SK-N-SH (cell line): Measurements from ENCODE around the gene ZNF605.

Source experiments
- ELF1 ChIP-seq: IDR thresholded peaks from 2 replicates; pipeline ENCODE4 v1.4.0; 2012
- EP300 ChIP-seq, 2 experiments: IDR thresholded peaks; 2 replicates each; pipeline versions ENCODE4 v1.4.0 to v1.6.1; 2012; ENCODE audit warnings: borderline replicate concordance in 1 of 2, low read depth in 1 of 2, low read length in 1 of 2
- EZH2phosphoT487 ChIP-seq: fragments of 200-600 bp; sonication (generic); IDR thresholded peaks from 2 replicates; pipeline ENCODE4 v1.6.1; 2017; ENCODE audit warnings: low read depth, mixed run types, mild to moderate bottlenecking, antibody characterized with exemption, moderate library complexity, borderline replicate concordance
- FOXJ3 ChIP-seq: sonication (generic); formaldehyde crosslinking; IDR thresholded peaks from 2 replicates; pipeline ENCODE4 v1.5.1; 2020; ENCODE audit warnings: mild to moderate bottlenecking, missing genetic modification reagents
- PBX3 ChIP-seq: IDR thresholded peaks from 2 replicates; pipeline ENCODE4; 2012
- POLR2AphosphoS5 ChIP-seq: IDR thresholded peaks from 2 replicates; pipeline ENCODE4 v1.6.1; 2012; ENCODE audit warnings: low read depth, low read length
- RFX5 ChIP-seq: IDR thresholded peaks from 2 replicates; pipeline ENCODE4 v1.6.1; 2012; ENCODE audit warnings: mild to moderate bottlenecking, improper control_type of control experiment, low read length
- SMC3 ChIP-seq: IDR thresholded peaks from 2 replicates; pipeline ENCODE4 v1.6.1; 2012; ENCODE audit warnings: low read depth, low read length, improper control_type of control experiment
- TEAD4 ChIP-seq: IDR thresholded peaks from 2 replicates; pipeline ENCODE4 v1.4.0; 2012; ENCODE audit warnings: mild to moderate bottlenecking, borderline replicate concordance; ENCODE audit not compliant: insufficient read depth
- TF ChIP-seq, protein P1 (sequence below): fragments of 200-600 bp; sonication (generic); IDR thresholded peaks from 2 replicates; pipeline ENCODE4 v1.6.1; 2017; ENCODE audit warnings: antibody characterized with exemption, mild to moderate bottlenecking, moderate library complexity
- TF ChIP-seq, protein P2 (sequence below): IDR thresholded peaks from 2 replicates; pipeline ENCODE4 v1.6.1; 2012; ENCODE audit warnings: mild to moderate bottlenecking, low read depth, low read length, moderate library complexity

- no peak for TF ChIP-seq SMC3
- TF ChIP-seq, protein P1, sequence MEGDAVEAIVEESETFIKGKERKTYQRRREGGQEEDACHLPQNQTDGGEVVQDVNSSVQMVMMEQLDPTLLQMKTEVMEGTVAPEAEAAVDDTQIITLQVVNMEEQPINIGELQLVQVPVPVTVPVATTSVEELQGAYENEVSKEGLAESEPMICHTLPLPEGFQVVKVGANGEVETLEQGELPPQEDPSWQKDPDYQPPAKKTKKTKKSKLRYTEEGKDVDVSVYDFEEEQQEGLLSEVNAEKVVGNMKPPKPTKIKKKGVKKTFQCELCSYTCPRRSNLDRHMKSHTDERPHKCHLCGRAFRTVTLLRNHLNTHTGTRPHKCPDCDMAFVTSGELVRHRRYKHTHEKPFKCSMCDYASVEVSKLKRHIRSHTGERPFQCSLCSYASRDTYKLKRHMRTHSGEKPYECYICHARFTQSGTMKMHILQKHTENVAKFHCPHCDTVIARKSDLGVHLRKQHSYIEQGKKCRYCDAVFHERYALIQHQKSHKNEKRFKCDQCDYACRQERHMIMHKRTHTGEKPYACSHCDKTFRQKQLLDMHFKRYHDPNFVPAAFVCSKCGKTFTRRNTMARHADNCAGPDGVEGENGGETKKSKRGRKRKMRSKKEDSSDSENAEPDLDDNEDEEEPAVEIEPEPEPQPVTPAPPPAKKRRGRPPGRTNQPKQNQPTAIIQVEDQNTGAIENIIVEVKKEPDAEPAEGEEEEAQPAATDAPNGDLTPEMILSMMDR = no peak
- TF ChIP-seq RFX5 = no peak
- TF ChIP-seq TEAD4 = no peak
- no peak for TF ChIP-seq POLR2AphosphoS5
- TF ChIP-seq FOXJ3 = no peak
- TF ChIP-seq, protein P2, sequence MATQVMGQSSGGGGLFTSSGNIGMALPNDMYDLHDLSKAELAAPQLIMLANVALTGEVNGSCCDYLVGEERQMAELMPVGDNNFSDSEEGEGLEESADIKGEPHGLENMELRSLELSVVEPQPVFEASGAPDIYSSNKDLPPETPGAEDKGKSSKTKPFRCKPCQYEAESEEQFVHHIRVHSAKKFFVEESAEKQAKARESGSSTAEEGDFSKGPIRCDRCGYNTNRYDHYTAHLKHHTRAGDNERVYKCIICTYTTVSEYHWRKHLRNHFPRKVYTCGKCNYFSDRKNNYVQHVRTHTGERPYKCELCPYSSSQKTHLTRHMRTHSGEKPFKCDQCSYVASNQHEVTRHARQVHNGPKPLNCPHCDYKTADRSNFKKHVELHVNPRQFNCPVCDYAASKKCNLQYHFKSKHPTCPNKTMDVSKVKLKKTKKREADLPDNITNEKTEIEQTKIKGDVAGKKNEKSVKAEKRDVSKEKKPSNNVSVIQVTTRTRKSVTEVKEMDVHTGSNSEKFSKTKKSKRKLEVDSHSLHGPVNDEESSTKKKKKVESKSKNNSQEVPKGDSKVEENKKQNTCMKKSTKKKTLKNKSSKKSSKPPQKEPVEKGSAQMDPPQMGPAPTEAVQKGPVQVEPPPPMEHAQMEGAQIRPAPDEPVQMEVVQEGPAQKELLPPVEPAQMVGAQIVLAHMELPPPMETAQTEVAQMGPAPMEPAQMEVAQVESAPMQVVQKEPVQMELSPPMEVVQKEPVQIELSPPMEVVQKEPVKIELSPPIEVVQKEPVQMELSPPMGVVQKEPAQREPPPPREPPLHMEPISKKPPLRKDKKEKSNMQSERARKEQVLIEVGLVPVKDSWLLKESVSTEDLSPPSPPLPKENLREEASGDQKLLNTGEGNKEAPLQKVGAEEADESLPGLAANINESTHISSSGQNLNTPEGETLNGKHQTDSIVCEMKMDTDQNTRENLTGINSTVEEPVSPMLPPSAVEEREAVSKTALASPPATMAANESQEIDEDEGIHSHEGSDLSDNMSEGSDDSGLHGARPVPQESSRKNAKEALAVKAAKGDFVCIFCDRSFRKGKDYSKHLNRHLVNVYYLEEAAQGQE = no peak
- TF ChIP-seq EZH2phosphoT487 = no peak
- TF ChIP-seq EP300 (IDR thresholded peaks at IDR 0.05; ENCODE audit: borderline replicate concordance in 1 of 2, low read depth in 1 of 2, low read length in 1 of 2) = no peak
- TF ChIP-seq PBX3 = no peak
- no peak for TF ChIP-seq ELF1
Measured at GRCh38 chr12:132942611-132943010, 13.5 kb downstream of the ZNF605 start.
